ENCODE results near the gene MRPL39. TPM values are rescaled to one million over a fixed set of nuclear protein-coding genes. Genes with fewer than 3 reads are reported as not detected.

Gene MRPL39
- total and polyA plus RNA-seq, 2 experiments from 2014 or later: 50.5 to 132 TPM

GRCh38 chr21:25640943-25641292, 33.6 kb upstream of the MRPL39 start (continued):
- no peak for TF ChIP-seq ZNF462 (CRISPR knock-in tag; IDR thresholded peaks at IDR 0.05)

GRCh38 chr21:25640202-25640942, 33.1 kb upstream of the MRPL39 start:
- H3F3A ChIP-seq (replicated peaks; ENCODE audit: low read depth): peaks cover 2% of the 10 kb centered on the region; the same call in 1 of the 2 replicates
- DNase-seq (ENCODE audit: low spot score) (peak; percentile 74), ATAC-seq (peak; percentile 75)
- no peaks in the 10 kb centered on the region for H3K36me3 ChIP-seq (ENCODE audit: insufficient read depth)
- H3K36me3 Mint-ChIP-seq (ENCODE audit: low read depth): no peaks in the 10 kb centered on the region
- peak overlapping the region; percentile 77 for H3K4me3 Mint-ChIP-seq
- H3K27me3 Mint-ChIP-seq (ENCODE audit: insufficient read depth, low read depth, poor library complexity): peaks cover 10% of the 10 kb centered on the region
- no peaks in the 10 kb centered on the region for H3K9me3 Mint-ChIP-seq
- peak overlapping the region; percentile 97 for H3K4me2 ChIP-seq
- H3K27me3 ChIP-seq (ENCODE audit: insufficient read depth): peaks cover 24% of the 10 kb centered on the region
- no peaks in the 10 kb centered on the region for H3K79me2 ChIP-seq (replicated peaks; ENCODE audit: insufficient read depth)
- H3K4me1 ChIP-seq (ENCODE audit: insufficient read depth): peaks cover 10% of the 10 kb centered on the region; the same call in 1 of the 2 replicates
- no peaks in the 10 kb centered on the region for H3K9me2 ChIP-seq (ENCODE audit: insufficient read depth)
- no peak overlapping the region; the same call in 1 of the 2 replicates for H3K27ac ChIP-seq (ENCODE audit: low read depth)
- no peaks in the 10 kb centered on the region for H4K20me1 ChIP-seq (replicated peaks; ENCODE audit: insufficient read depth)
- no peak overlapping the region for H3K27ac Mint-ChIP-seq
- peaks cover 16% of the 10 kb centered on the region for H3K4me1 Mint-ChIP-seq
- peak overlapping the region; percentile 98 for H2AFZ ChIP-seq
- H3K4me3 ChIP-seq: peak overlapping the region; percentile 97
- TF ChIP-seq ZNF114 (CRISPR knock-in tag; IDR thresholded peaks at IDR 0.05) (no peak), CREB1 (CRISPR knock-in tag; IDR thresholded peaks at IDR 0.05; ENCODE audit: low read depth) (no peak), CTCF (conservative IDR thresholded peaks at IDR 0.05; ENCODE audit: low read depth in 2 of 2) (no peak), ZNF462 (CRISPR knock-in tag; IDR thresholded peaks at IDR 0.05) (no peak), NANOG (IDR thresholded peaks at IDR 0.05; ENCODE audit: borderline replicate concordance) (no peak), EZH2phosphoT487 (IDR thresholded peaks at IDR 0.05; ENCODE audit: unreplicated experiment) (no peak), POLR2AphosphoS5 (IDR thresholded peaks at IDR 0.05; ENCODE audit: low read depth) (no peak)

All from GM23338 (cell line).